Body of pancreas (tissue), 4 donors: ENCODE measurements around the gene RCOR1.

Source experiments
- POLR2A ChIP-seq, 3 donors: fragments of 450-650 bp; IDR thresholded peaks; one replicate each; pipeline ENCODE4 v1.6.1; 2016; ENCODE audit warnings: antibody characterized with exemption in 3 of 3, mild to moderate bottlenecking in 2 of 3
- TF ChIP-seq, protein P1 (sequence below), 7 experiments: fragments of 450-650 bp in 4 of 7; fragments of 200-600 bp in 3 of 7; sonication (generic) in 3 of 7; IDR thresholded peaks; one replicate each; pipeline ENCODE4 v1.5.1; 2016 to 2019; ENCODE audit warnings: antibody characterized with exemption in 7 of 7

DNA sequence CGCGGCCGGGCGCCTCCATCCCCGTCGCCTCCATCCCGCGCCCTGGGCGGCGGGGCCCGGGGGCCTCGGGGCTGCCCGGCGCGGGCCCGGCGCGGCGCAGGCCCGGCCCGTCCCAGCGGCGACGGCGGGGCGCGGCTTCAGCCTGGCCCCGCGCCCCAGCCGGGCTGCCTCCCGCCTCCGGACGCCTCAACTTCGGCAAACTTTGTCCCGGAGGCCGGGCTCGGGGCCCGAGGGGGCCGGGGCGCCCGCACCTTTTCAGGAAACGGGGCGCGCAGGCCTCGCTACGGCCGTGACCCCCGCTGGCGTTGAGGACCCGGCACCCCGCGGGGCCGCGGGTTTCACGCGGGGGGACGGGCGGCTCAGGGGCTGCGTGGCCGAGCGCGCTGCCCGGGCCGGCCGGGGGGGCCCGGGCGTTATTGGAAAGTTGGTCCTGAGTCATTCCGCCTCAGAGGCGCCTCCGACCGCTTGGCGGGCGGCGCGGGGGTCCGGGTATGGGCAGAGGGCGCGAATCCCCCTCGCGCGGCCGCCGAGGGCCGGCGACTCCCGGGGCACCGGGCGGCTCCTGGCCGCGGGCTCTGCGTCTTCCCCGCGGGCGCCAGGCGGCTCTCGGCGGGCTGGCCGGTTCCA lies 185.4 kb downstream of the RCOR1 start:
- TF ChIP-seq, protein P1, sequence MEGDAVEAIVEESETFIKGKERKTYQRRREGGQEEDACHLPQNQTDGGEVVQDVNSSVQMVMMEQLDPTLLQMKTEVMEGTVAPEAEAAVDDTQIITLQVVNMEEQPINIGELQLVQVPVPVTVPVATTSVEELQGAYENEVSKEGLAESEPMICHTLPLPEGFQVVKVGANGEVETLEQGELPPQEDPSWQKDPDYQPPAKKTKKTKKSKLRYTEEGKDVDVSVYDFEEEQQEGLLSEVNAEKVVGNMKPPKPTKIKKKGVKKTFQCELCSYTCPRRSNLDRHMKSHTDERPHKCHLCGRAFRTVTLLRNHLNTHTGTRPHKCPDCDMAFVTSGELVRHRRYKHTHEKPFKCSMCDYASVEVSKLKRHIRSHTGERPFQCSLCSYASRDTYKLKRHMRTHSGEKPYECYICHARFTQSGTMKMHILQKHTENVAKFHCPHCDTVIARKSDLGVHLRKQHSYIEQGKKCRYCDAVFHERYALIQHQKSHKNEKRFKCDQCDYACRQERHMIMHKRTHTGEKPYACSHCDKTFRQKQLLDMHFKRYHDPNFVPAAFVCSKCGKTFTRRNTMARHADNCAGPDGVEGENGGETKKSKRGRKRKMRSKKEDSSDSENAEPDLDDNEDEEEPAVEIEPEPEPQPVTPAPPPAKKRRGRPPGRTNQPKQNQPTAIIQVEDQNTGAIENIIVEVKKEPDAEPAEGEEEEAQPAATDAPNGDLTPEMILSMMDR (IDR thresholded peaks at IDR 0.05) = no peak
- no peak for TF ChIP-seq POLR2A (IDR thresholded peaks at IDR 0.05)
